T-helper 17 cell (primary cell): ENCODE data around the gene DNAH12. TPM values are rescaled to one million over a fixed set of nuclear protein-coding genes. Genes with fewer than 3 reads are reported as not detected.
"Not testable (repeated sequence)": the region's sequence is repeated elsewhere in the genome, so short reads cannot be mapped to it uniquely, and the experiment has no call there.

ENCODE experiments used
- ATAC-seq: fragments of 150-1000 bp; cut with Tn5 transposase; 2 replicates; pipeline ENCODE4 v1.10.0; 2021; ENCODE audit warnings: mild to moderate bottlenecking, moderate library complexity
- DNase-seq, 3 donors: peaks; one replicate each; pipeline versions ENCODE4 v3.0.0 to v3.0.0-alpha.2; 2020 to 2021
- H3K9me3 ChIP-seq: one replicate; pipeline ENCODE4 v1.7.0; 2013; ENCODE audit warnings: low read length, mild to moderate bottlenecking; ENCODE audit not compliant: control insufficient read depth, poor library complexity, severe bottlenecking
- H3K27ac Mint-ChIP-seq: one replicate; pipeline ENCODE4 v1.8.0; 2022; ENCODE audit warnings: mild to moderate bottlenecking, moderate library complexity, mixed read lengths
- H3K27me3 Mint-ChIP-seq: one replicate; pipeline ENCODE4 v1.8.0; 2022; ENCODE audit warnings: mixed read lengths
- H3K36me3 Mint-ChIP-seq: one replicate; pipeline ENCODE4 v1.8.0; 2022; ENCODE audit warnings: low read depth, mixed read lengths
- H3K4me1 Mint-ChIP-seq: one replicate; pipeline ENCODE4 v1.8.0; 2022; ENCODE audit warnings: mild to moderate bottlenecking, mixed read lengths
- H3K4me3 Mint-ChIP-seq: one replicate; pipeline ENCODE4 v1.8.0; 2022; ENCODE audit warnings: mild to moderate bottlenecking, moderate library complexity, mixed read lengths
- total RNA-seq, 4 donors: library from RNA in 2 of 4; stranded (reverse) in 2 of 4; gene quantifications; one replicate each; pipeline ENCODE4 v1.2.3 and lab custom pipeline; 2022 to 2026

Gene DNAH12
- total RNA-seq, 2 donors from 2014 or later: 0.07 to 0.23 TPM

DNA sequence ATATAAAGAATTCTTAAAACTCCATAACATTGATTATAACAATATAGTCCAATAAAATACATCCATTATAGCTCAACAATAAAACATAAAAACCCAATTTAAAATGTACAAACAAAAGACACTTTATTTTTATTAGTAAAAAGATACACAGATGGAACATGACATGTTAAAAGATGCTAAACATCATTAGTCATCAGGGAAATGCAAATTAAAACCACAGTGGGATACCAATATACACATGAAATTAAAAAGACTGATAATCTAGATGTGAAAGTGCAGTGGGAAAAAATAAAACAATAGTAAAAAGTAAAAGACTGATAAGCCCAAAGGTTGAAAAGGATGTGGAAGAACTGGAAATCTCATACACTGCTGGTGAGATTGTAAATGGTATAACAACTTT, 46.2 kb downstream of the DNAH12 start:
- H3K9me3 ChIP-seq: no peaks in the 10 kb centered on the region
- ATAC-seq (no peak), DNase-seq (no peak)
- Mint-ChIP-seq H3K36me3 (no peaks in the 10 kb centered on the region), H3K4me1 (no peaks in the 10 kb centered on the region), H3K27ac (no peak overlapping the region), H3K27me3 (peaks cover 14% of the 10 kb centered on the region), H3K4me3 (no peak overlapping the region)

DNA sequence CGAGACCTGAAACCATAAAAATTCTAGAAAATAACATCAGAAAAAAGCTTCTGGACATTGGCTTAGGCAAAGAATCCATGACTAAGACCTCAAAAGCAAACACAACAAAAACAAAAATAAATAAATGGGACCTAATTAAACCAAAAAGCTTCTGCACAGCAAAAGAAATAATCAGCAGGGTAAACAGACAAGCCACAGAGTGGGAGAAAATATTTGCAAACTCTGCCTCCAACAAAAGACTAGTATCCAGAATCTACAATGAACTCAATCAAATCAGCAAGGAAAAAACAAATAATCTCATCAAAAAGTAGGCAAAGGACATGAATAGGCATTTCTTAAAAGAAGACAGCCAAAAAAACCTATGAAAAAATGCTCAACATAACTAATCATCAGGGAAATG, 59.6 kb downstream of the DNAH12 start:
- DNase-seq (no peak), ATAC-seq (no peak)
- Mint-ChIP-seq H3K36me3 (peaks cover 3% of the 10 kb centered on the region), H3K27ac (no peak overlapping the region), H3K4me3 (no peak overlapping the region), H3K27me3 (peaks cover 2% of the 10 kb centered on the region), H3K4me1 (peaks cover 4% of the 10 kb centered on the region)
- H3K9me3 ChIP-seq: no peaks in the 10 kb centered on the region

DNA sequence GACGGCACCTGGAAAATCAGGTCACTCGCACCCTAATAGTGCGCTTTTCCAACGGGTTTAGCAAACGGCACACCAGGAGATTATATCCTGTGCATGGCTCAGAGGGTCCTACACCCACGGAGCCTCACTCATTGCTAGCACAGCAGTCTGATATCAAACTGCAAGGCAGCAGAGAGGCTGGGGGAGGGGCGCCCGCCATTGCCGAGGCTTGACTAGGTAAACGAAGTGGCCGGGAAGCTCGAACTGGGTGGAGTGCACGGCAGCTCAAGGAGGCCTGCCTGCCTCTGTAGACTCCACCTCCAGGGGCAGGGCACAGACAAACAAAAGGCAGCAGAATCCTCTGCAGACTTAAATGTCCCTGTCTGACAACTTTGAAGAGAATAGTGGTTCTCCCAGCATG, 67.0 kb downstream of the DNAH12 start:
- not testable (repeated sequence) for H3K27ac Mint-ChIP-seq, H3K4me1 Mint-ChIP-seq, H3K27me3 Mint-ChIP-seq, ATAC-seq, H3K4me3 Mint-ChIP-seq, H3K9me3 ChIP-seq, DNase-seq, H3K36me3 Mint-ChIP-seq

DNA sequence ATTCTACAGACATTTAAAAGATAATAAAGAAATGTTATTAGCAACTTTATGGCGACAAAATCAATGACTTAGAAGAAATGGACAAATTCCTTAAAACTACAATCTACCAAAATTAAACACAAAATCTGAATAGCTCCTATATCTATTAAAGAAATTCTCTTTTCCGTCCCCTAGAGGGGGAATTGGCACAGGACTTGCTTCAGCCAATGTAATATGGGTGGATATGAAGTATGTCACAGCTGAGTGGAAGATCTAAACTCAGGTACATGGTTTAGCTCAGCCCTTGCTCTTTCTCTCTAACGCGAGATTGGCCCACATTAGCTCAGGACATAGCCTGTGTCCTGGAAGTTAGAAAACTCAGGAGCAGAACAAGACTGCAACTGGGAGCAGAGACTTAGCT, 79.3 kb downstream of the DNAH12 start:
- H3K27ac Mint-ChIP-seq: no peak overlapping the region

DNA sequence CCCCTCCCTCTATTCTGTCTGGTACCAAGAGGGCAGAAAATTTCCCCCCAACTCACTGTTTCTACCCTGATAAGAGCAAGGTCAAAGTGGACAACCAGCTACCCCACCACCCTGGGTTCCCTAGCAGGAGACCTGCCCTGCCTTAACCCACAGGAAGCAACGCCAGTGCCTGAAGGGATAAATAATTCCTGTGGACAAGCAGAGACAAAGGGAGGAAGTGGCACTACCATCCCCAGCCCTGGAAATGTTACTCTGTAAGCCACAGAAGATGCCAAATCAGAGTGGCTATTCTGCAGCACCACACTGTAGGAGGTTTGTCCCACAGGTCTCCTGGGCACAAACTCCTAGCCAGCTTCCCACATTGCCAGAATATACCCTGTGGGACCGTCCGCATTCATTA, 80.1 kb downstream of the DNAH12 start:
- DNase-seq (no peak), ATAC-seq (no peak)
- peaks cover 2% of the 10 kb centered on the region for H3K4me1 Mint-ChIP-seq
- no peak overlapping the region for H3K4me3 Mint-ChIP-seq
- H3K9me3 ChIP-seq: no peaks in the 10 kb centered on the region
- peaks cover 9% of the 10 kb centered on the region for H3K27me3 Mint-ChIP-seq
- H3K27ac Mint-ChIP-seq: no peak overlapping the region
- no peaks in the 10 kb centered on the region for H3K36me3 Mint-ChIP-seq

More for the DNA sequence above, 79.3 kb downstream of the DNAH12 start:
- H3K9me3 ChIP-seq: no peaks in the 10 kb centered on the region
- Mint-ChIP-seq H3K27me3 (peaks cover 9% of the 10 kb centered on the region), H3K4me1 (peaks cover 2% of the 10 kb centered on the region), H3K36me3 (no peaks in the 10 kb centered on the region), H3K4me3 (no peak overlapping the region)
- no peak for DNase-seq
- ATAC-seq: no peak

DNA sequence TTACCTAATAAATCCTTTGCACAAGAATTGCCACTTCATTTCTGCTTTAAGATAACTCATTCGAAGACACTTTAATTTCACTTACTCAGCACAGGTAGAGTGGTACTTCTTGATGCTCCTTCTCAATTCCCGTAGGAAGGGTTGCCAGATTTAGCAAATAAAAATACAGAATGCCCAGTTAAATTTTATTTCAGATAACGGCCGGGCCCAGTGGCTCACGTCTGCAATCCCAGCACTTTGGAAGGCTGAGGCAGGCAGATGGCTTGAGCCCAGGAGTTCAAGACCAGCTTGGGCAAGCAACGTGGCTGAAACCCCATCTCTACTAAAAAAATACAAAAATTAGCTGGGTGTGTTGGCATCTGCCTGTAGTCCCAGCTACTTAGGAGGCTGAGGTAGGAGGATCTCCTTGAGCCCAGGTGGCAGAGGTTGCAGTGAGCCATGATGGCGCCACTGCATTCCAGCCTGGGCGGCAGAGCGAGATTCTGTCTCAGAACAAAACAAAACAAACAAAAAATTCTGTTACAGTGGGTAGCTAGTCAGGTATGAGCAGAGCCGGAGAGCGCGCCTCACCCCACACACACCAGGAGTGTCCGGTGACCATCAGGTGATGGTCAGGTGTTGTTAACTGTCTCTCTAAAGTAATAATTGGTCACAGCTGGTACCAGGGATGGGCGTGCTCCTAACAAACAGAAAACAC, 92.8 kb downstream of the DNAH12 start:
- peaks cover 2% of the 10 kb centered on the region for H3K36me3 Mint-ChIP-seq
- ATAC-seq (no peak), DNase-seq (no peak)
- no peaks in the 10 kb centered on the region for H3K9me3 ChIP-seq
- H3K27me3 Mint-ChIP-seq: peaks cover 37% of the 10 kb centered on the region
- no peak overlapping the region for H3K4me3 Mint-ChIP-seq
- H3K27ac Mint-ChIP-seq: no peak overlapping the region
- H3K4me1 Mint-ChIP-seq: peaks cover 3% of the 10 kb centered on the region

DNA sequence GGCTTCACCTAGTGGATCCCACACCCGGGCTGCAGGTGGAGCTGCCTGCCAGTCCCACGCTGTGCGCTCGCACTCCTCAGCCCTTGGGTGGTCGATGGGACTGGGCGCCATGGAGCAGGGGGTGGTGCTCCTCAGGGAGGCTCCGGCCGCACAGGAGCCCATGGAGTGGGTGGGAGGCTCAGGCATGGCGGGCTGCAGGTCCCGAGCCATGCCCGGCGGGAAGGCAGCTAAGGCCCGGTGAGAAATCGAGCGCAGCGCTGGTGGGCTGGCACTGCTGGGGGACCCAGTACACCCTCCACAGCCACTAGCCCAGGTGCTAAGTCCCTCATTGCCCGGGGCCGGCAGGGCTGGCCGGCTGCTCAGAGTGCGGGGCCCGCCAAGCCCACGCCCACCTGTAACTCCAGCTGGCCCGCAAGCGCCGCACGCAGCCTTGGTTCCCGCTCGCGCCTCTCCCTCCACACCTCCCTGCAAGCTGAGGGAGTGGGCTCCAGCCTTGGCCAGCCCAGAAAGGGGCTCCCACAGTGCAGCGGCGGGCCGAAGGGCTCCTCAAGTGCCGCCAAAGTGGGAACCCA, 94.8 kb downstream of the DNAH12 start:
- peaks cover 34% of the 10 kb centered on the region for H3K27me3 Mint-ChIP-seq
- not testable (repeated sequence) for ATAC-seq, H3K4me3 Mint-ChIP-seq, DNase-seq, H3K9me3 ChIP-seq, H3K4me1 Mint-ChIP-seq, H3K36me3 Mint-ChIP-seq, H3K27ac Mint-ChIP-seq

DNA sequence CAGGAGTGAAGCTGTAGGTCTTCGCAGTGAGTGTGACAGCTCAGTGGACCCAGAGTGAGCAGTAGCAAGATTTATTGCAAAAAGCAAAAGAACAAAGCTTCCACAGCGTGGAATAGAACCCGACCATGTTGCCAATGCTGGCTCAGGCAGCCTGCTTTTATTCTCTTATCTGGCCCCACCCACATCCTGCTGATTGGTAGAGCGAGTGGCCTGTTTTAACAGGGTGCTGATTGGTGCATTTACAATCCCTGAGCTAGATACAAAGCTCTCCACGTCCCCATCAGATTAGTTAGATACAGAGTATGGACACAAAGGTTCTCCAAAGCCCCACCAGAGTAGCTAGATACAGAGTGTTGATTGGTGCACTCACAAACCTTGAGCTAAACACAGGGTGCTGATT, 95.7 kb downstream of the DNAH12 start:
- H3K27me3 Mint-ChIP-seq: peaks cover 34% of the 10 kb centered on the region
- DNase-seq, H3K4me1 Mint-ChIP-seq, ATAC-seq, H3K4me3 Mint-ChIP-seq, H3K9me3 ChIP-seq, H3K27ac Mint-ChIP-seq, H3K36me3 Mint-ChIP-seq: not testable (repeated sequence)

DNA sequence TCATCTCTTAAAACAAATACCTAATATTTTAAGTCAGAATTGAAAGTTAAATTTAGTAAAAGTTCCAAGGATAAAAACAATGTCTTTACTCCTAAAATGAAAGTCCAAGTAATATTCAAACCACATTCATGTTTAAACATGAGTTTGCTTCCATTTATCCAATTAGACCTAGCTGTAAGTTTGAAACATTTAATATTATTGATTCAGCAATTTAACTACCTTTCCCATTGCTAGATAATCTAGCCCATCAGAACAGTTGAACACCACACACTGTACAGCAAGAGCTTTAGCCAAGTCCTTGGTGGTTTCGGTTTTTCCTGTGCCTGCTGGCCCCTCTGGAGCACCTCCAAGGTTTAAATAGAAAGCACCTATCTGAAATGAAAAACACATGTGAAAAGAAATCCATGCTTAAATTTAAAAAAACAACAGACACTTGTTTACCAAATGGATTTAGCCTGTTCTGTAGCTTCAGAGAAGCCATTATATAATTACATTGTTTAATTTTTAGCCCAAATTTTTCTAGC, 97.8 kb downstream of the DNAH12 start:
- no peaks in the 10 kb centered on the region for H3K9me3 ChIP-seq
- no peak overlapping the region for H3K27ac Mint-ChIP-seq
- H3K4me1 Mint-ChIP-seq: peaks cover 3% of the 10 kb centered on the region
- DNase-seq (no peak), ATAC-seq (no peak)
- no peak overlapping the region for H3K4me3 Mint-ChIP-seq
- no peaks in the 10 kb centered on the region for H3K36me3 Mint-ChIP-seq
- peaks cover 21% of the 10 kb centered on the region for H3K27me3 Mint-ChIP-seq

DNA sequence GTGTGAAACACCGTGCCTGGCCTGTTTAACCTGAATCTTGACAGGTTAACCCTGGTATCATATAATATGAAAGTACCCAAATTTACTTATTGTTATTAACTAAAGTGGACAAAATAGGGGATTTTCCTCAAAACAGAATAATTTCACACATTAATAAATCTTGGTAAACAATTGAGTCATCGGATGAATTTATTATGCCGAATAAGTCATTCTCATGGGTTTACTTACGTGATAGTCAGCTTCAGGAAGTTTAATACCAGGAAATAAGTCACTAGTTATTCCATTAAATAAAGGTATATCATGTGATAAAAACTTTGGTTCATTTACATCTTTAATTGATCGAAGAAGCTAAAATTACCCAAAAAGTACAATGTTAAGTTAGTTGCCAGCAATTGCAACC, 99.7 kb downstream of the DNAH12 start:
- Mint-ChIP-seq H3K27ac (no peak overlapping the region), H3K4me1 (peaks cover 3% of the 10 kb centered on the region), H3K4me3 (no peak overlapping the region), H3K36me3 (no peaks in the 10 kb centered on the region), H3K27me3 (peaks cover 8% of the 10 kb centered on the region)
- H3K9me3 ChIP-seq: no peaks in the 10 kb centered on the region
- no peak for DNase-seq
- ATAC-seq: no peak

DNA sequence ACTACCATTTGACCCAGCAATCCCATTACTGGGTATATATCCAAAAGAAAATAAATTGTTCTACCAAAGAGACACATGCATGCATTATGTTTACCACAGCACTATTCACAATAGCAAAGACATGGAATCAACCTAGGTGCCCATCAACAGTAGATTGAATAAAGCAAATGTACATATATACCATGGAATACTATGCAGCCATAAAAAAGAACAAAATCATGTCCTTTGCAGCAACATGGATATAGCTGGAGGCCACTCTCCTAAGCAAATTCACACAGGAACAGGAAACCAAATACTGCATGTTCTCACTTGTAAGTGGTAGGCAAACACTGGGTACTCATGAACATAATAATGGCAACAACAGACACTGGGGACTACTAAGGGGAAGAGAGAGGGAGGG, 104.0 kb downstream of the DNAH12 start:
- H3K9me3 ChIP-seq, DNase-seq, H3K4me1 Mint-ChIP-seq, H3K4me3 Mint-ChIP-seq, ATAC-seq, H3K36me3 Mint-ChIP-seq, H3K27ac Mint-ChIP-seq: not testable (repeated sequence)
- peaks cover 14% of the 10 kb centered on the region for H3K27me3 Mint-ChIP-seq

DNA sequence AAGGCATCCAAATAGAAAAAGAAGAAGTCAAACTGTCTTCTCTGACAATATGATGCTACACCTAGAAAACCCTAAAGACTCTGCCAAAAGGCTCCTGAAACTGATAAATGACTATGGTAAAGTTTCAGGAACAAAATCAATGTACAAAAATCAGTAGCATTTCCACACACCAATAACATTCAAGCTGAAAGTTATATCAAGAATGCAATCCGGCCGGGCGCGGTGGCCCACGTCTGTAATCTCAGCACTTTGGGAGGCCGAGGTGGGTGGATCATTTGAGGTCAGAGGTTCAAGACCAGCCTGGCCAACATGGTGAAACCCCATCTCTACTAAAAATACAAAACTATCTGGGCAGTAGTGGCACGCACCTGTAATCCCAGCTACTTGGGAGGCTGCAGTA, 105.7 kb downstream of the DNAH12 start:
- not testable (repeated sequence) for H3K36me3 Mint-ChIP-seq, H3K4me3 Mint-ChIP-seq, H3K4me1 Mint-ChIP-seq, DNase-seq, ATAC-seq, H3K9me3 ChIP-seq, H3K27ac Mint-ChIP-seq
- peaks cover 14% of the 10 kb centered on the region for H3K27me3 Mint-ChIP-seq

DNA sequence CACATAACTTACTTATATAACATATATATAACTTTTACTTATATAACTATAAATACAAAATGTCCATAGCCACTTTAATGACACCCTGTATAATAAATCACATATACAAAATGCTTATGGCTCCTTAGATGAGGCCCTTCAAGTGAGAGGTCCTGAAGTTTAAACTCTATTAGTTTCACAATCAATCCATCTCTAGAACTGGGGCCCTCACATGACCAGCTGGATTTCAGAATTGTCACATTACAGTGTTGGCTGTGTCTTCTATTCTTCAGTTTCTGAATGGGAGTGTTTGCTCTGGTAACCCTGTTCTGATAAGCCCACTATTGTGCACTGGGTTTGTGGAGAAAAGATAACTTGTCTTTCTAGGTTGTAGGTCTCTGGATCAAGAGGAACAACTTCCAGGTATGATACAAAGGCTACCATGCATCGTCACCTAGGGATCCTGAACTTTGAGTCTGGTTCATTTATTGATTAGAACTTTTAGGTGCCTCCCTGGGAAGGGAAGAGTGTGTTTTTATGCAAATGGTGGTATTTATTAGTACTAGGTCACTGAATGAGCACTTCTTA, 107.9 kb downstream of the DNAH12 start:
- no peak overlapping the region for H3K4me3 Mint-ChIP-seq
- H3K4me1 Mint-ChIP-seq: no peaks in the 10 kb centered on the region
- ATAC-seq (no peak), DNase-seq (no peak)
- peaks cover 3% of the 10 kb centered on the region for H3K36me3 Mint-ChIP-seq
- peaks cover 14% of the 10 kb centered on the region for H3K27me3 Mint-ChIP-seq
- H3K27ac Mint-ChIP-seq: no peak overlapping the region
- H3K9me3 ChIP-seq: no peaks in the 10 kb centered on the region

DNA sequence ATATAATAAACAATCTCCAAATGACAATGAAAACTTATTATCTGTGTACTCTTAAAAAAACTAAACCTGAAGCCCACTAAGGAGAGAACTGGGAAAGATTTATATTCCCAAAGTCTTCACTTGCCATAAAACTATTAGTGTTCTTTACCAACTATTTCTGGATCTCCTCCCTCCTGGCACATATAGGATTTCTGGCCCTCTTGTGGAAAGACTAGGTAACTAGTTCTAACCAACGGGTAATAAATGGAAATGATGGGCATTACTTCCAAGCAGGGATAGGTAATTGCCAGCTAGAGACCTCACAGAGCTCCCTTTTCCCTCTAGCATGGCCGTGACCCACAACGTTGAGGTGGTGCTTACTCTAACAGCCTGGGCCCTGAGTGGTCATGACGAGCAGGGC, 110.1 kb downstream of the DNAH12 start:
- no peak overlapping the region for H3K4me3 Mint-ChIP-seq
- no peak for DNase-seq
- H3K4me1 Mint-ChIP-seq: no peaks in the 10 kb centered on the region
- peaks cover 5% of the 10 kb centered on the region for H3K36me3 Mint-ChIP-seq
- ATAC-seq: no peak
- peaks cover 18% of the 10 kb centered on the region for H3K27me3 Mint-ChIP-seq
- H3K9me3 ChIP-seq: no peaks in the 10 kb centered on the region
- no peak overlapping the region for H3K27ac Mint-ChIP-seq
